Nephron (organoid): ENCODE results near the gene TTLL3.

Experiments used
- H3K27ac Mint-ChIP-seq, 3 experiments: 2 replicates each; pipeline ENCODE4 v1.8.0; 2020; ENCODE audit warnings: mixed read lengths in 3 of 3, mild to moderate bottlenecking in 2 of 3, moderate library complexity in 1 of 3
- H3K27me3 Mint-ChIP-seq: 2 replicates; pipeline ENCODE4 v1.8.0; 2021; ENCODE audit warnings: low read depth, mild to moderate bottlenecking, moderate library complexity, mixed read lengths
- H3K36me3 Mint-ChIP-seq: 2 replicates; pipeline ENCODE4 v1.8.0; 2020; ENCODE audit warnings: low read depth, mixed read lengths
- H3K4me1 Mint-ChIP-seq: 2 replicates; pipeline ENCODE4 v1.8.0; 2020; ENCODE audit warnings: mixed read lengths
- H3K4me3 Mint-ChIP-seq, 3 experiments: 2 replicates each; pipeline ENCODE4 v1.8.0; 2020; ENCODE audit warnings: mild to moderate bottlenecking in 3 of 3, mixed read lengths in 3 of 3, moderate library complexity in 2 of 3
- H3K9me3 Mint-ChIP-seq: 2 replicates; pipeline ENCODE4 v1.8.0; 2020; ENCODE audit warnings: mixed read lengths
- CTCF ChIP-seq, 3 experiments: fragments of 200-600 bp; sonication (generic); IDR thresholded peaks; one replicate each; pipeline ENCODE4 v1.5.0; 2021; ENCODE audit warnings: antibody characterized with exemption in 3 of 3; ENCODE audit not compliant: unreplicated experiment in 3 of 3

The TTLL3 gene

GRCh38 chr3:9820946-9821345 is 10.9 kb downstream of the TTLL3 start:
- H3K27ac Mint-ChIP-seq = no peak overlapping the region
- no peaks in the 10 kb centered on the region for H3K9me3 Mint-ChIP-seq
- no peak overlapping the region for H3K4me3 Mint-ChIP-seq
- H3K27me3 Mint-ChIP-seq = no peaks in the 10 kb centered on the region
- no peaks in the 10 kb centered on the region for H3K4me1 Mint-ChIP-seq
- peak in 2 of 3 experiments; percentile 29 to 39 for TF ChIP-seq CTCF (IDR thresholded peaks at IDR 0.05; ENCODE audit: unreplicated experiment in 3 of 3)
- H3K36me3 Mint-ChIP-seq = peaks cover 6% of the 10 kb centered on the region

GRCh38 chr3:9825451-9826040 is 15.5 kb downstream of the TTLL3 start:
- H3K27me3 Mint-ChIP-seq = no peaks in the 10 kb centered on the region
- H3K36me3 Mint-ChIP-seq = no peaks in the 10 kb centered on the region

GRCh38 chr3:9826815-9827573 is 16.9 kb downstream of the TTLL3 start:
- H3K27ac Mint-ChIP-seq = no peak overlapping the region
- H3K36me3 Mint-ChIP-seq = peaks cover 4% of the 10 kb centered on the region
- no peak overlapping the region for H3K4me3 Mint-ChIP-seq
- no peaks in the 10 kb centered on the region for H3K9me3 Mint-ChIP-seq
- no peaks in the 10 kb centered on the region for H3K4me1 Mint-ChIP-seq
- H3K27me3 Mint-ChIP-seq = no peaks in the 10 kb centered on the region
- peak in 2 of 3 experiments; percentile 8 to 20 for TF ChIP-seq CTCF (IDR thresholded peaks at IDR 0.05; ENCODE audit: unreplicated experiment in 3 of 3)

More at GRCh38 chr3:9825451-9826040, 15.5 kb downstream of the TTLL3 start:
- Mint-ChIP-seq H3K9me3 (no peaks in the 10 kb centered on the region), H3K4me1 (no peaks in the 10 kb centered on the region), H3K4me3 (no peak overlapping the region), H3K27ac (no peak overlapping the region)
- TF ChIP-seq CTCF (IDR thresholded peaks at IDR 0.05; ENCODE audit: unreplicated experiment in 3 of 3) = no peak

- Mint-ChIP-seq H3K9me3 (no peaks in the 10 kb centered on the region), H3K36me3 (peaks cover 5% of the 10 kb centered on the region), H3K27me3 (no peaks in the 10 kb centered on the region), H3K27ac (no peak overlapping the region), H3K4me1 (no peaks in the 10 kb centered on the region), H3K4me3 (no peak overlapping the region)
- no peak for TF ChIP-seq CTCF (IDR thresholded peaks at IDR 0.05; ENCODE audit: unreplicated experiment in 3 of 3)
These were observed 19.0 kb downstream of the TTLL3 start for GRCh38 chr3:9828801-9829755.

- Mint-ChIP-seq H3K36me3 (peaks cover 15% of the 10 kb centered on the region), H3K4me1 (no peaks in the 10 kb centered on the region), H3K27me3 (no peaks in the 10 kb centered on the region), H3K27ac (no peak overlapping the region), H3K4me3 (no peak overlapping the region), H3K9me3 (no peaks in the 10 kb centered on the region)
- no peak for TF ChIP-seq CTCF (IDR thresholded peaks at IDR 0.05; ENCODE audit: unreplicated experiment in 3 of 3)
These were observed 21.2 kb downstream of the TTLL3 start for GRCh38 chr3:9831253-9831652.
